Upper lobe of left lung (tissue), 6 donors: ENCODE data around the gene NFASC. TPM values are rescaled to one million over a fixed set of nuclear protein-coding genes. Genes with fewer than 3 reads are reported as not detected.

Experiments
- ATAC-seq, 2 donors: fragments of 200-7000 bp; cut with Tn5 transposase; one replicate each; pipeline ENCODE4 v1.9.1; 2022; ENCODE audit warnings: mild to moderate bottlenecking in 2 of 2, moderate library complexity in 2 of 2; ENCODE audit not compliant: low FRiP score in 2 of 2
- DNase-seq, 2 donors: peaks; one replicate each; pipeline ENCODE4 v3.0.0-alpha.2; 2019 to 2020
- H3K27ac ChIP-seq, 4 donors: fragments of 200-600 bp; sonication (generic); one replicate each; pipeline ENCODE4 v1.5.1; 2016 to 2019
- H3K27me3 ChIP-seq, 4 donors: fragments of 200-600 bp; sonication (generic); one replicate each; pipeline ENCODE4 v1.5.1; 2017 to 2019
- H3K36me3 ChIP-seq, 4 donors: fragments of 200-600 bp; sonication (generic); one replicate each; pipeline ENCODE4 v1.5.1; 2016 to 2019
- H3K4me1 ChIP-seq, 4 donors: fragments of 200-600 bp; sonication (generic); one replicate each; pipeline ENCODE4 v1.5.1; 2018 to 2019
- H3K4me3 ChIP-seq, 4 donors: fragments of 200-600 bp; sonication (generic); one replicate each; pipeline ENCODE4 v1.5.1; 2017 to 2019; ENCODE audit warnings: mild to moderate bottlenecking in 2 of 4, moderate library complexity in 1 of 4
- H3K9me3 ChIP-seq, 4 donors: fragments of 200-600 bp; sonication (generic); one replicate each; pipeline ENCODE4 v1.5.1; 2018 to 2019
- CTCF ChIP-seq, 6 experiments: fragments of 450-650 bp in 4 of 6; fragments of 200-600 bp in 2 of 6; sonication (generic) in 2 of 6; IDR thresholded peaks; one replicate each; pipeline ENCODE4 v1.5.1; 2016 to 2019; ENCODE audit warnings: antibody characterized with exemption in 6 of 6
- EP300 ChIP-seq, 4 donors: sonication (generic); formaldehyde crosslinking; IDR thresholded peaks; one replicate each; pipeline ENCODE4 v1.5.1; 2017; ENCODE audit warnings: antibody characterized with exemption in 4 of 4, control low read depth in 2 of 4
- POLR2A ChIP-seq, 4 donors: fragments of 450-650 bp; IDR thresholded peaks; one replicate each; pipeline ENCODE4 v1.5.1; 2016 to 2017; ENCODE audit warnings: antibody characterized with exemption in 4 of 4, mild to moderate bottlenecking in 2 of 4
- POLR2AphosphoS5 ChIP-seq, 2 donors: sonication (generic); formaldehyde crosslinking; IDR thresholded peaks; one replicate each; pipeline ENCODE4 v1.5.1; 2017; ENCODE audit warnings: antibody characterized with exemption in 2 of 2
- WGBS, 2 donors: methylation state at CpG; one replicate each; pipeline ENCODE4 v1.1.5; 2017 to 2018; 5-methylcytosine and 5-hydroxymethylcytosine counted together
- total RNA-seq, 6 donors: library from RNA; depleted of rRNA in 4 of 6; stranded (reverse); fragments of >200 nt in 4 of 6; gene quantifications; one replicate each; pipeline versions ENCODE4 v1.1.0 to v1.2.1, GENCODE V29; 2016 to 2021
- donor health status: DM: no; HTN: no; CAD: no; lungs with moderate emphysema.
- donor health status: DM: no; HTN: yes; CAD: no; lungs with severe emphysema.

The NFASC gene
- total RNA-seq, 6 donors from 2014 or later: 5.5 to 16.8 (median 6.9) TPM

GRCh38 chr1:204853436-204853835 is 17.2 kb upstream of the NFASC start:
- Histone ChIP-seq H3K36me3 (no peaks in the 10 kb centered on the region), H3K4me1 (no peaks in the 10 kb centered on the region), H3K27me3 (no peaks in the 10 kb centered on the region), H3K4me3 (no peak overlapping the region), H3K27ac (no peak overlapping the region), H3K9me3 (no peaks in the 10 kb centered on the region)
- ATAC-seq (no peak), DNase-seq (no peak)
- TF ChIP-seq POLR2AphosphoS5 (IDR thresholded peaks at IDR 0.05) (no peak), CTCF (IDR thresholded peaks at IDR 0.05) (no peak), POLR2A (IDR thresholded peaks at IDR 0.05) (no peak), EP300 (IDR thresholded peaks at IDR 0.05) (no peak)
- WGBS, 2 donors: 85 to 100% methylated on average over 1 of the region's 1 CpG

GRCh38 chr1:204854286-204854685 is 16.4 kb upstream of the NFASC start:
- TF ChIP-seq POLR2AphosphoS5 (IDR thresholded peaks at IDR 0.05) (no peak), POLR2A (IDR thresholded peaks at IDR 0.05) (no peak), CTCF (IDR thresholded peaks at IDR 0.05) (no peak), EP300 (IDR thresholded peaks at IDR 0.05) (no peak)
- H3K36me3 ChIP-seq: no peaks in the 10 kb centered on the region
- ATAC-seq (no peak), DNase-seq (no peak)
- WGBS, 2 donors: 35 to 57% methylated on average over 2 of the region's 2 CpGs
- no peaks in the 10 kb centered on the region for H3K4me1 ChIP-seq
- no peak overlapping the region for H3K4me3 ChIP-seq
- no peaks in the 10 kb centered on the region for H3K9me3 ChIP-seq
- H3K27me3 ChIP-seq: no peaks in the 10 kb centered on the region
- no peak overlapping the region for H3K27ac ChIP-seq

- H3K36me3 ChIP-seq: no peaks in the 10 kb centered on the region
- WGBS, 2 donors: 65 to 67% methylated on average over 9 of the region's 9 CpGs
- no peak overlapping the region for H3K27ac ChIP-seq
- no peak for TF ChIP-seq POLR2A (IDR thresholded peaks at IDR 0.05)
- TF ChIP-seq POLR2AphosphoS5 (IDR thresholded peaks at IDR 0.05): no peak
- TF ChIP-seq CTCF (IDR thresholded peaks at IDR 0.05): no peak
- TF ChIP-seq EP300 (IDR thresholded peaks at IDR 0.05): no peak
- no peak for DNase-seq
- H3K4me3 ChIP-seq: no peak overlapping the region
- no peaks in the 10 kb centered on the region for H3K9me3 ChIP-seq
- ATAC-seq: no peak
- H3K4me1 ChIP-seq: no peaks in the 10 kb centered on the region
- H3K27me3 ChIP-seq: no peaks in the 10 kb centered on the region
Measured at GRCh38 chr1:204858363-204858821, 12.3 kb upstream of the NFASC start.

GRCh38 chr1:204859861-204860267 is 10.8 kb upstream of the NFASC start:
- Histone ChIP-seq H3K9me3 (no peaks in the 10 kb centered on the region), H3K4me3 (no peak overlapping the region), H3K36me3 (no peaks in the 10 kb centered on the region), H3K27me3 (no peaks in the 10 kb centered on the region), H3K4me1 (no peaks in the 10 kb centered on the region), H3K27ac (no peak overlapping the region)
- 78 to 86% methylated on average over 4 of the region's 4 CpGs for WGBS, 2 donors
- no peak for DNase-seq
- TF ChIP-seq CTCF (IDR thresholded peaks at IDR 0.05) (no peak), POLR2AphosphoS5 (IDR thresholded peaks at IDR 0.05) (no peak), POLR2A (IDR thresholded peaks at IDR 0.05) (no peak), EP300 (IDR thresholded peaks at IDR 0.05) (no peak)
- ATAC-seq: no peak

- Histone ChIP-seq H3K27ac (no peak overlapping the region), H3K36me3 (no peaks in the 10 kb centered on the region), H3K27me3 (no peaks in the 10 kb centered on the region), H3K4me3 (no peak overlapping the region), H3K9me3 (no peaks in the 10 kb centered on the region), H3K4me1 (no peaks in the 10 kb centered on the region)
- DNase-seq (no peak), ATAC-seq (no peak)
- TF ChIP-seq EP300 (IDR thresholded peaks at IDR 0.05): no peak
- no peak for TF ChIP-seq POLR2AphosphoS5 (IDR thresholded peaks at IDR 0.05)
- TF ChIP-seq CTCF (IDR thresholded peaks at IDR 0.05): no peak
- TF ChIP-seq POLR2A (IDR thresholded peaks at IDR 0.05): no peak
- 64 to 75% methylated on average over 5 of the region's 5 CpGs for WGBS, 2 donors
Measured at GRCh38 chr1:204863024-204863423, 7.6 kb upstream of the NFASC start.
